Islet precursor cell (in vitro differentiated cells): ENCODE data around the gene IER5.

Experiments used
- DNase-seq: peaks from one replicate; pipeline ENCODE4 v3.0.0-alpha.2; 2018

Gene IER5

DNA sequence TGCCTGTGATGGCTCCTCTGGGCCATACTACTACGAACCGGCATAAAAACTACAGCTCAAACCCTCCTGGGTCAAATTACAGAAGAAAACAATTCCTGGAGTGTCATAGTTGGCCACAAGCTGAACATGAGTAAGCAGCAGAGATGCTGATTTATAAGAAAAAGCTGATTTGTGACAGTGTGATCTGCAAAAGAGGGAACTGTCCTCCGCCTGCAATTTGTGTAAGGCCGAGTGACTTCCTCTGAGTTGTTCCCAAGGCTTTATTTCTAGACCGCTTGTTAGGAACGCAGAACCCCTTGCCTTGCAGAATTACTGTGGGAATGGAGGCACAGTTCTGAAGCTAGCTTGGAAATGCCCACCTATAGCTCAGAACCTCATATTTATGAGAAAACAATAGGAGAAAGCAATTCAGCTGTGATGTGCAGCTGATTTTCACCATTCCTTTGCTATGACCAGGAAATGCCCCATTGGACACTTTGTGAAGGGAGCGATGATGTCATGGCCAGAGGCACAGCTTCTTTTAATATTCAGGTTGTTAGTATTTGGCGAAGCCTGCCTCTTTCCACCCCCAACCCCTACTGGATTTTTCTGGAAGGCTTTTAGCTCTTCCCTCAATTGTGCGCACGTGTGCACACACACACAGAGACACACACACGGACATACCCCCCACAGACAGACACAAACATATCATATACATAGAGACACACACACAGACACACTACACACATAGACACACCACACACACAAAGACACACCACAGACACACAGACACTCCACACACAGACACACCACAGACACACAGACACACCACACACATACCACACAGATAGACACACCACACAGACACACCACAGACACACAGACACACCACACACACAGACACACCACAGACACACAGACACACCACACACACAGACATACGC lies 47.6 kb downstream of the IER5 start:
- peak; percentile 82 for DNase-seq

- DNase-seq, result no peak
Observed at GRCh38 chr1:181136738-181137122, 48.2 kb downstream of the IER5 start.

DNA sequence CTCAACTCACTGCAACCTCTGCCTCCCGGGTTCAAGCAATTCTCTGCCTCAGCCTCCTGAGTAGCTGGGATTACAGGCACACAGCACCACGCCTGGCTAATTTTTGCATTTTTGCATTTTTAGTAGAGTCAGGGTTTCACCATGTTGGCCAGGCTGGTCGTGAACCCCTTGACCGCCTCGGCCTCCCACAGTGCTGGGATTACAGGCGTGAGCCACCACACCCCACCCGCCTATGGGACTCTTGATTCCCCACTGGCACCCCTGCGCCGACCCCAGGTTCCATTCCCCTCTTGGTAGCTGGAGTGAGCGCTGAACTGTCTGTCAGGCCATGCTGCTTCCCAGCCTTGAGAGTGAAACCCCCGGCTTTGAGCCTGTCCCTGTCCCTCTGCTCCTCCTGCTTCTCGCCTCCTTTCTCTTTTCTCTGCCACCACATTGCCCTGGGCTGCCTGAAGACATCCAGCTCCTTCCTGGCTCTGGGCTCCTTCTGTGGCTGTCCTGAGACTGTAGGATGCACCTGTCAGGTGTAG lies 48.8 kb downstream of the IER5 start:
- peak; percentile 51 for DNase-seq

GRCh38 chr1:181139631-181140061 lies 51.1 kb downstream of the IER5 start:
- DNase-seq, result peak; percentile 57

- no peak for DNase-seq
Observed at GRCh38 chr1:181140398-181140797, 51.9 kb downstream of the IER5 start.

DNA sequence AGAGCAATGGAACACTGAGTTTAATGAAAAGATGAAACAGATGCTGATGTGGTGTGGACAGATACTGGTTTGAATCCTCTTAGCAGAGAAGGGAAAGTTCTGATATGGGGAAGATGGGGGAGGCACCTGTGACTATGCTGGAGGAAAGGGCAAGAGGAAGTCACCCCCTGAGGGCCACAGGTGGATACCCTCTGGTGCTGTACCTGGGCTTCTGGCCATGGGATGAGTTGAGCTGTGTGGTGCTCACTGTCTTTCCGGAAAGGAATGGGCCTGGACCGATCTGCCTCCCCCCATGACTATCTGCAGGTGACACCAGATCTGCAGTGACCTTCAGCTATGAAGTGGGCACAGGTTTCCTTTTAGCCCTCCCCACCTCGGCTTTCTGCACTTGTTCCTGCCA lies 52.4 kb downstream of the IER5 start:
- DNase-seq, result no peak

- peak; percentile 78 for DNase-seq
Observed at GRCh38 chr1:181141431-181141910, 53.0 kb downstream of the IER5 start.
